WTC11 (cell line): ENCODE measurements around the gene SH2D1B. TPM values are rescaled to one million over a fixed set of nuclear protein-coding genes. Genes with fewer than 3 reads are reported as not detected.

Experiments used
- ATAC-seq: fragments of 200-7000 bp; cut with Tn5 transposase; 2 replicates; pipeline ENCODE4 v1.10.0; 2021; ENCODE audit warnings: mild to moderate bottlenecking, moderate library complexity
- CTCF ChIA-PET: fragments of 300-600 bp; sonication (Branson Sonifier 250); formaldehyde crosslinking; loops from one replicate; lab custom pipeline; 2021; ENCODE audit warnings: antibody characterized with exemption; lab: Charles Lee
- POLR2A ChIA-PET: fragments of 350-600 bp; sonication (Branson Sonifier 250); formaldehyde crosslinking; loops from one replicate; lab custom pipeline; 2021; ENCODE audit warnings: antibody characterized with exemption; lab: Charles Lee
- DNase-seq: peaks from one replicate; pipeline ENCODE4 v3.0.0; 2021; ENCODE audit warnings: low spot score
- H3K27ac Mint-ChIP-seq: 2 replicates; pipeline ENCODE4 v1.8.0; 2021; ENCODE audit warnings: mixed read lengths
- H3K27me3 Mint-ChIP-seq: 2 replicates; pipeline ENCODE4 v1.8.0; 2021; ENCODE audit warnings: low read depth, mild to moderate bottlenecking, moderate library complexity, mixed read lengths
- H3K36me3 Mint-ChIP-seq: 2 replicates; pipeline ENCODE4 v1.8.0; 2021; ENCODE audit warnings: mixed read lengths
- H3K4me1 Mint-ChIP-seq: 2 replicates; pipeline ENCODE4 v1.8.0; 2022; ENCODE audit warnings: mixed read lengths
- H3K4me3 Mint-ChIP-seq: 2 replicates; pipeline ENCODE4 v1.8.0; 2021; ENCODE audit warnings: mild to moderate bottlenecking, moderate library complexity, mixed read lengths
- H3K9me3 Mint-ChIP-seq: 2 replicates; pipeline ENCODE4 v1.8.0; 2021; ENCODE audit warnings: mixed read lengths
- AFF4 ChIP-seq: sonication (generic); formaldehyde crosslinking; IDR thresholded peaks from 2 replicates; pipeline ENCODE4 v1.8.1; 2023; ENCODE audit warnings: mild to moderate bottlenecking, missing genetic modification reagents, borderline replicate concordance
- ATF3 ChIP-seq: sonication (generic); formaldehyde crosslinking; conservative IDR thresholded peaks from 2 replicates; pipeline ENCODE4 v1.8.1; 2022; ENCODE audit warnings: mild to moderate bottlenecking, missing genetic modification reagents
- CDX4 ChIP-seq: fragments of 250-450 bp; sonication (Bioruptor Pico); IDR thresholded peaks from 2 replicates; pipeline ENCODE4 v1.9.0; 2021; ENCODE audit warnings: moderate library complexity, mild to moderate bottlenecking, inconsistent platforms, borderline replicate concordance
- CREM ChIP-seq: sonication (generic); formaldehyde crosslinking; IDR thresholded peaks from 2 replicates; pipeline ENCODE4 v1.8.1; 2022; ENCODE audit warnings: mild to moderate bottlenecking, missing genetic modification reagents, moderate library complexity
- E2F4 ChIP-seq: sonication (generic); formaldehyde crosslinking; IDR thresholded peaks from 2 replicates; pipeline ENCODE4 v1.8.1; 2022; ENCODE audit warnings: low read depth, mild to moderate bottlenecking, moderate library complexity, missing genetic modification reagents, borderline replicate concordance
- E2F5 ChIP-seq: sonication (generic); formaldehyde crosslinking; IDR thresholded peaks from 2 replicates; pipeline ENCODE4 v1.8.1; 2022; ENCODE audit warnings: mild to moderate bottlenecking, moderate library complexity, missing genetic modification reagents
- EMX1 ChIP-seq: fragments of 250-450 bp; sonication (Bioruptor Pico); IDR thresholded peaks from 2 replicates; pipeline ENCODE4 v1.8.0; 2021; ENCODE audit warnings: mild to moderate bottlenecking
- ETV6 ChIP-seq: sonication (generic); formaldehyde crosslinking; IDR thresholded peaks from 2 replicates; pipeline ENCODE4 v1.8.1; 2022; ENCODE audit warnings: mild to moderate bottlenecking, missing genetic modification reagents
- NR1H2 ChIP-seq: sonication (generic); formaldehyde crosslinking; IDR thresholded peaks from 2 replicates; pipeline ENCODE4 v1.9.0; 2021; ENCODE audit warnings: mild to moderate bottlenecking, moderate library complexity, missing genetic modification reagents
- NR3C1 ChIP-seq: sonication (generic); formaldehyde crosslinking; conservative IDR thresholded peaks from 2 replicates; pipeline ENCODE4 v1.8.1; 2023; ENCODE audit warnings: low read depth, mild to moderate bottlenecking, missing genetic modification reagents
- OVOL2 ChIP-seq: fragments of 250-450 bp; sonication (Bioruptor Pico); IDR thresholded peaks from 2 replicates; pipeline ENCODE4 v1.9.0; 2021; ENCODE audit warnings: mild to moderate bottlenecking, borderline replicate concordance
- PREB ChIP-seq: sonication (generic); formaldehyde crosslinking; IDR thresholded peaks from 2 replicates; pipeline ENCODE4 v1.8.1; 2022; ENCODE audit warnings: mild to moderate bottlenecking, missing genetic modification reagents, moderate library complexity, borderline replicate concordance
- PRRX2 ChIP-seq: fragments of 250-450 bp; sonication (Bioruptor Pico); IDR thresholded peaks from 2 replicates; pipeline ENCODE4 v1.8.0; 2021; ENCODE audit warnings: mild to moderate bottlenecking
- RELA ChIP-seq: sonication (generic); formaldehyde crosslinking; IDR thresholded peaks from 2 replicates; pipeline ENCODE4 v1.8.1; 2022; ENCODE audit warnings: missing genetic modification reagents, mild to moderate bottlenecking, borderline replicate concordance
- SMAD4 ChIP-seq: sonication (generic); formaldehyde crosslinking; IDR thresholded peaks from 2 replicates; pipeline ENCODE4 v1.8.0; 2022; ENCODE audit warnings: mild to moderate bottlenecking, missing genetic modification reagents
- SP1 ChIP-seq: sonication (generic); formaldehyde crosslinking; conservative IDR thresholded peaks from 2 replicates; pipeline ENCODE4 v1.8.1; 2022; ENCODE audit warnings: missing genetic modification reagents
- TP53 ChIP-seq: sonication (generic); formaldehyde crosslinking; IDR thresholded peaks from 2 replicates; pipeline ENCODE4 v1.8.1; 2023; ENCODE audit warnings: mild to moderate bottlenecking, missing genetic modification reagents
- USF2 ChIP-seq: sonication (generic); formaldehyde crosslinking; IDR thresholded peaks from 2 replicates; pipeline ENCODE4 v1.8.1; 2023; ENCODE audit warnings: mild to moderate bottlenecking, missing genetic modification reagents, moderate library complexity
- ZNF121 ChIP-seq: sonication (generic); formaldehyde crosslinking; IDR thresholded peaks from 2 replicates; pipeline ENCODE4 v1.8.0; 2023; ENCODE audit warnings: missing genetic modification reagents
- ZNF232 ChIP-seq: sonication (generic); formaldehyde crosslinking; IDR thresholded peaks from 2 replicates; pipeline ENCODE4 v1.8.0; 2022; ENCODE audit warnings: mild to moderate bottlenecking, missing genetic modification reagents
- ZNF281 ChIP-seq: sonication (generic); formaldehyde crosslinking; IDR thresholded peaks from 2 replicates; pipeline ENCODE4 v1.8.0; 2023; ENCODE audit warnings: mild to moderate bottlenecking, missing genetic modification reagents
- ZNF423 ChIP-seq: fragments of 250-450 bp; sonication (Bioruptor Pico); IDR thresholded peaks from 2 replicates; pipeline ENCODE4 v2.1.2; 2022; ENCODE audit warnings: mild to moderate bottlenecking, moderate library complexity
- total RNA-seq: library from RNA; stranded (reverse); gene quantifications from 3 replicates; pipeline ENCODE4 v1.2.3, GENCODE V29; 2021

SH2D1B gene
- total RNA-seq, 1 experiment from 2014 or later, result not detected

- TF ChIP-seq OVOL2 (CRISPR knock-in tag), result no peak
- no peak for TF ChIP-seq E2F5 (CRISPR knock-in tag)
- no peak for TF ChIP-seq CREM
- ATAC-seq, result no peak
These were observed 47.4 kb downstream of the SH2D1B start for GRCh38 chr1:162364498-162364897.

GRCh38 chr1:162363823-162364222 is 48.1 kb downstream of the SH2D1B start:
- TF ChIP-seq ATF3 (CRISPR knock-in tag) (no peak), ZNF121 (no peak), NR3C1 (CRISPR knock-in tag) (no peak), ZNF281 (CRISPR knock-in tag) (no peak), ZNF423 (CRISPR knock-in tag) (no peak), NR1H2 (no peak), TP53 (CRISPR knock-in tag) (no peak), RELA (CRISPR knock-in tag) (no peak), USF2 (no peak), OVOL2 (CRISPR knock-in tag) (no peak), E2F4 (CRISPR knock-in tag) (no peak), SMAD4 (CRISPR knock-in tag) (no peak), EMX1 (no peak), ZNF232 (CRISPR knock-in tag) (no peak), ETV6 (CRISPR knock-in tag) (no peak), CDX4 (CRISPR knock-in tag) (no peak), PREB (CRISPR knock-in tag) (no peak), PRRX2 (CRISPR knock-in tag) (no peak), SP1 (CRISPR knock-in tag) (no peak), AFF4 (CRISPR knock-in tag) (no peak)
- ChIA-PET POLR2A (no interaction called here), CTCF (interaction anchor here (1.2 kb wide), 1 partner anchor 308 kb away, joined by 3 read pairs; no protein-coding TSS in a partner anchor)
- Mint-ChIP-seq H3K4me1 (no peaks in the 10 kb centered on the region), H3K9me3 (no peaks in the 10 kb centered on the region), H3K4me3 (no peak overlapping the region), H3K27ac (0 out of 2 replicates have a peak overlapping the region, but pooled peaks have one; percentile 51), H3K27me3 (no peaks in the 10 kb centered on the region), H3K36me3 (peaks cover 2% of the 10 kb centered on the region; the same call in 1 of the 2 replicates)
- DNase-seq (no peak), ATAC-seq (no peak)

More at GRCh38 chr1:162364498-162364897, 47.4 kb downstream of the SH2D1B start:
- Mint-ChIP-seq H3K27me3 (no peaks in the 10 kb centered on the region), H3K36me3 (peaks cover 2% of the 10 kb centered on the region; the same call in 1 of the 2 replicates), H3K4me3 (no peak overlapping the region), H3K9me3 (no peaks in the 10 kb centered on the region), H3K27ac (no peak overlapping the region), H3K4me1 (no peaks in the 10 kb centered on the region)
- POLR2A ChIA-PET, result no interaction called here
- CTCF ChIA-PET, result no interaction called here
- no peak for DNase-seq
